Endothelial cell of umbilical vein (primary cell): ENCODE data around the gene MGAT5. TPM values are rescaled to one million over a fixed set of nuclear protein-coding genes. Genes with fewer than 3 reads are reported as not detected.

ENCODE experiments used
- BruUV-seq: library from RNA; stranded (reverse); fragments of 400-500 nt; replicated peaks from 2 replicates; lab custom pipeline; 2021; lab: Mats Ljungman, UMichigan
- CTCF ChIA-PET: fragments of 300-600, 350-600 bp; sonication (Branson Sonifier 250); formaldehyde crosslinking; loops from one replicate; lab custom pipeline; 2021; ENCODE audit warnings: antibody characterized with exemption, inconsistent platforms; lab: Charles Lee
- POLR2A ChIA-PET: fragments of 300-600, 350-600 bp; sonication (Branson Sonifier 250); formaldehyde crosslinking; loops from one replicate; lab custom pipeline; 2021; ENCODE audit warnings: antibody characterized with exemption, inconsistent platforms; lab: Charles Lee
- DNase-seq: peaks from one replicate; pipeline ENCODE4 v3.0.0-alpha.2; 2011; ENCODE audit warnings: low read depth, low spot score
- FAIRE-seq: peaks from 2 replicates; lab custom pipeline; 2011; peaks lifted over from hg19 to GRCh38; lab: Jason Lieb, UNC
- H2AFZ ChIP-seq: 2 replicates; pipeline ENCODE4 v1.6.0; 2012; ENCODE audit warnings: low read depth, low read length, control low read depth, inconsistent platforms
- H3K27ac ChIP-seq: 2 replicates; pipeline ENCODE4 v1.5.1; 2011; ENCODE audit warnings: low read depth, mild to moderate bottlenecking, control low read depth, low read length, moderate library complexity; ENCODE audit not compliant: insufficient read depth
- H3K27me3 ChIP-seq, 2 experiments: 2 replicates each; pipeline versions ENCODE4 v1.6.0 to v1.6.1; 2011; ENCODE audit warnings: low read length in 2 of 2, mixed read lengths in 1 of 2; ENCODE audit not compliant: control insufficient read depth in 2 of 2, insufficient read depth in 2 of 2
- H3K36me3 ChIP-seq, 2 experiments: 2 replicates in 1 of 2; 3 replicates in 1 of 2; pipeline ENCODE4 v1.5.1; 2011; ENCODE audit warnings: low read length in 2 of 2, mild to moderate bottlenecking in 1 of 2, moderate library complexity in 1 of 2; ENCODE audit not compliant: control insufficient read depth in 2 of 2, insufficient read depth in 2 of 2; ENCODE audit errors: extremely low read depth in 1 of 2
- H3K4me1 ChIP-seq: 3 replicates; pipeline ENCODE4 v1.5.1; 2011; ENCODE audit warnings: mild to moderate bottlenecking, low read length; ENCODE audit not compliant: control insufficient read depth, insufficient read depth; ENCODE audit errors: extremely low read depth
- H3K4me2 ChIP-seq: 2 replicates; pipeline ENCODE4 v1.6.1; 2011; ENCODE audit warnings: low read length, control low read depth, mixed read lengths; ENCODE audit not compliant: insufficient read depth
- H3K4me3 ChIP-seq, 3 experiments: fragments of 200-600 bp in 1 of 3; sonication (generic), shearing (Covaris generic) in 1 of 3; replicated peaks in 1 of 3; 2 replicates each; pipeline ENCODE4 v1.5.1; 2011 to 2016; ENCODE audit warnings: control low read depth in 3 of 3, low read length in 3 of 3, mild to moderate bottlenecking in 2 of 3, inconsistent platforms in 1 of 3, low read depth in 1 of 3, moderate library complexity in 1 of 3; ENCODE audit not compliant: insufficient read depth in 1 of 3
- H3K79me2 ChIP-seq: 2 replicates; pipeline ENCODE4 v1.6.0; 2012; ENCODE audit warnings: low read length, inconsistent platforms; ENCODE audit not compliant: control insufficient read depth, insufficient read depth
- H3K9ac ChIP-seq: replicated peaks from 2 replicates; pipeline ENCODE3; 2011; ENCODE audit warnings: low read length, control low read depth; ENCODE audit not compliant: insufficient read depth; ENCODE audit errors: extremely low read depth
- H3K9me1 ChIP-seq: replicated peaks from 3 replicates; pipeline ENCODE4 v1.6.0; 2011; ENCODE audit warnings: mild to moderate bottlenecking, low read length; ENCODE audit not compliant: control insufficient read depth, insufficient read depth; ENCODE audit errors: extremely low read depth
- H3K9me3 ChIP-seq: replicated peaks from 2 replicates; pipeline ENCODE4 v1.5.1; 2012; ENCODE audit warnings: low read length, inconsistent platforms; ENCODE audit not compliant: control insufficient read depth, insufficient read depth
- H4K20me1 ChIP-seq: replicated peaks from 2 replicates; pipeline ENCODE3; 2011; ENCODE audit warnings: mild to moderate bottlenecking, low read length; ENCODE audit not compliant: control insufficient read depth, insufficient read depth; ENCODE audit errors: extremely low read depth
- FOS ChIP-seq: IDR thresholded peaks from 2 replicates; pipeline ENCODE4 v1.6.1; 2011; ENCODE audit warnings: mild to moderate bottlenecking, low read length, moderate library complexity, borderline replicate concordance; ENCODE audit not compliant: insufficient read depth
- GATA2 ChIP-seq: IDR thresholded peaks from 2 replicates; pipeline ENCODE4 v1.7.0; 2011; ENCODE audit warnings: low read depth, mild to moderate bottlenecking, moderate library complexity, mixed read lengths, low read length; ENCODE audit not compliant: insufficient read length, insufficient read depth
- JUN ChIP-seq: IDR thresholded peaks from 2 replicates; pipeline ENCODE4 v1.6.1; 2011; ENCODE audit warnings: borderline replicate concordance, low read depth; ENCODE audit not compliant: insufficient read length, insufficient read depth
- MAX ChIP-seq: IDR thresholded peaks from 2 replicates; pipeline ENCODE4 v1.6.1; 2011; ENCODE audit not compliant: insufficient read depth, insufficient read length
- POLR2A ChIP-seq: IDR thresholded peaks from 2 replicates; pipeline ENCODE4 v1.6.1; 2012; ENCODE audit warnings: low read depth, mild to moderate bottlenecking, control low read depth, low read length
- POLR2AphosphoS5 ChIP-seq: IDR thresholded peaks from 2 replicates; pipeline ENCODE4 v1.6.1; 2012; ENCODE audit warnings: low read depth, mild to moderate bottlenecking, control low read depth, low read length, moderate library complexity; ENCODE audit not compliant: insufficient read depth
- dilution Hi-C: fragments of 300-500 bp; cut with MboI; formaldehyde crosslinking; loops from one replicate; pipeline ENCODE4 v1.15.0; 2019; ENCODE audit warnings: low sequenced_read_pairs; ENCODE audit not compliant: extremely low pct_ligation_motif_present
- intact Hi-C: fragments of 100-400 bp; cut with micrococcal nuclease; formaldehyde crosslinking; loops from one replicate; pipeline ENCODE4 v1.10.0; 2022
- polyA plus RNA-seq, 4 experiments: library from polyadenylated mRNA; depleted of rRNA in 3 of 4; stranded (reverse) in 3 of 4; unstranded in 1 of 4; fragments of >200 nt; gene quantifications; 2 replicates each; pipeline versions ENCODE4 v1.2.1 to v1.2.3, GENCODE V29; 2011 to 2012; ENCODE audit warnings: missing spikeins in 1 of 4
- total RNA-seq: library from RNA; stranded (reverse); gene quantifications from 2 replicates; pipeline ENCODE4 v1.2.3, GENCODE V29; 2021

Gene MGAT5
- total and polyA plus RNA-seq, 2 donors (not counting 3 experiments of a cell fraction or from before 2014, with no cell fraction given): 17.7 to 84.1 TPM

- BruUV-seq: no TSS peak
- POLR2A ChIA-PET: no interaction called here
Measured at GRCh38 chr2:134421556-134422328, 167.9 kb downstream of the MGAT5 start.

More at GRCh38 chr2:134421556-134422328, 167.9 kb downstream of the MGAT5 start:
- CTCF ChIA-PET: interaction anchor here (0.8 to 10.0 kb wide), 4 partner anchors 10 to 28 kb away, joined by 3 to 94 read pairs (median 10); no protein-coding TSS in a partner anchor
- H3K36me3 ChIP-seq: peaks cover 0 to 2% of the 10 kb centered on the region in 2 experiments
- dilution Hi-C loops: no loop called here
- no peak overlapping the region for H3K9ac ChIP-seq
- DNase-seq: no peak
- no peak overlapping the region for H2AFZ ChIP-seq
- H3K79me2 ChIP-seq: no peaks in the 10 kb centered on the region
- peaks cover 27% of the 10 kb centered on the region for H3K4me1 ChIP-seq
- H3K27me3 ChIP-seq: no peaks in the 10 kb centered on the region
- no peak for FAIRE-seq
- H3K27ac ChIP-seq: no peak overlapping the region
- intact Hi-C loops: no loop called here
- H3K9me1 ChIP-seq: no peaks in the 10 kb centered on the region
- no peak overlapping the region for H3K4me3 ChIP-seq
- no peaks in the 10 kb centered on the region for H4K20me1 ChIP-seq
- TF ChIP-seq GATA2 (no peak), FOS (no peak), POLR2A (no peak), MAX (no peak), POLR2AphosphoS5 (no peak), JUN (no peak)
- no peak overlapping the region for H3K4me2 ChIP-seq
- no peaks in the 10 kb centered on the region for H3K9me3 ChIP-seq
